Adrenal gland (tissue), 5 donors: ENCODE data around the gene CLDN9.

Experiments
- POLR2A ChIP-seq, 2 donors: fragments of 450-650 bp; IDR thresholded peaks; one replicate each; pipeline ENCODE4 v1.6.1; 2017; ENCODE audit warnings: antibody characterized with exemption in 2 of 2, mild to moderate bottlenecking in 2 of 2, moderate library complexity in 1 of 2
- TF ChIP-seq, protein P1 (sequence below), 6 experiments: fragments of 450-650 bp in 4 of 6; fragments of 200-600 bp in 2 of 6; sonication (generic) in 1 of 6; IDR thresholded peaks; 1 replicate in 5 of 6; 2 replicates in 1 of 6; pipeline versions ENCODE4 v1.5.1 to v1.8.0; 2016 to 2021; ENCODE audit warnings: antibody characterized with exemption in 6 of 6, mild to moderate bottlenecking in 2 of 6, moderate library complexity in 1 of 6
- donor health status: DM: no; HTN: no; CAD: no.

DNA sequence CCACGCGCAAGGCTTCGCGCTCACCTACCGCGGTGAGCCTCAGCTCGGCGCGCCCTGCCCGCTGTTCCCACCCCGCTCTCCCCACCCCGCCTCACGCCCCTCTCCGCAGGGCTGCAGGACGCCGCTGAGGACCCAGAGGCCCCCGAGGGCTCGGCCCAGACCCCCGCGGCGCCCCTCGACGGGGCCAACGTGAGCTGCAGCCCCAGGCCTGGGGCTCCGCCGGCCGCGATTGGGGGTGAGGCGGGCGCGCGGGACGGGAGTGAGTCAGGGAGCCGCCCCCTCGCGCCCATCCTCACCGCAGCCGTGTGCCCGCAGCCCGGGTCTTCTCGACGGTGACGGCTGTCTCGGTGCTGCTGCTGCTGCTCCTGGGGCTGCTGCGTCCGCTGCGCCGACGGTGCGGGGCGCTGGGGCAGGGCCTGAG lies 45.5 kb upstream of the CLDN9 start:
- TF ChIP-seq POLR2A (IDR thresholded peaks at IDR 0.05): no peak
- TF ChIP-seq, protein P1, sequence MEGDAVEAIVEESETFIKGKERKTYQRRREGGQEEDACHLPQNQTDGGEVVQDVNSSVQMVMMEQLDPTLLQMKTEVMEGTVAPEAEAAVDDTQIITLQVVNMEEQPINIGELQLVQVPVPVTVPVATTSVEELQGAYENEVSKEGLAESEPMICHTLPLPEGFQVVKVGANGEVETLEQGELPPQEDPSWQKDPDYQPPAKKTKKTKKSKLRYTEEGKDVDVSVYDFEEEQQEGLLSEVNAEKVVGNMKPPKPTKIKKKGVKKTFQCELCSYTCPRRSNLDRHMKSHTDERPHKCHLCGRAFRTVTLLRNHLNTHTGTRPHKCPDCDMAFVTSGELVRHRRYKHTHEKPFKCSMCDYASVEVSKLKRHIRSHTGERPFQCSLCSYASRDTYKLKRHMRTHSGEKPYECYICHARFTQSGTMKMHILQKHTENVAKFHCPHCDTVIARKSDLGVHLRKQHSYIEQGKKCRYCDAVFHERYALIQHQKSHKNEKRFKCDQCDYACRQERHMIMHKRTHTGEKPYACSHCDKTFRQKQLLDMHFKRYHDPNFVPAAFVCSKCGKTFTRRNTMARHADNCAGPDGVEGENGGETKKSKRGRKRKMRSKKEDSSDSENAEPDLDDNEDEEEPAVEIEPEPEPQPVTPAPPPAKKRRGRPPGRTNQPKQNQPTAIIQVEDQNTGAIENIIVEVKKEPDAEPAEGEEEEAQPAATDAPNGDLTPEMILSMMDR (IDR thresholded peaks at IDR 0.05): no peak
